ENCODE results near the gene ADRA2A.
A peak's percentile ranks its signal among the peaks of the same experiment; 100 is the strongest.

Gene ADRA2A

DNA sequence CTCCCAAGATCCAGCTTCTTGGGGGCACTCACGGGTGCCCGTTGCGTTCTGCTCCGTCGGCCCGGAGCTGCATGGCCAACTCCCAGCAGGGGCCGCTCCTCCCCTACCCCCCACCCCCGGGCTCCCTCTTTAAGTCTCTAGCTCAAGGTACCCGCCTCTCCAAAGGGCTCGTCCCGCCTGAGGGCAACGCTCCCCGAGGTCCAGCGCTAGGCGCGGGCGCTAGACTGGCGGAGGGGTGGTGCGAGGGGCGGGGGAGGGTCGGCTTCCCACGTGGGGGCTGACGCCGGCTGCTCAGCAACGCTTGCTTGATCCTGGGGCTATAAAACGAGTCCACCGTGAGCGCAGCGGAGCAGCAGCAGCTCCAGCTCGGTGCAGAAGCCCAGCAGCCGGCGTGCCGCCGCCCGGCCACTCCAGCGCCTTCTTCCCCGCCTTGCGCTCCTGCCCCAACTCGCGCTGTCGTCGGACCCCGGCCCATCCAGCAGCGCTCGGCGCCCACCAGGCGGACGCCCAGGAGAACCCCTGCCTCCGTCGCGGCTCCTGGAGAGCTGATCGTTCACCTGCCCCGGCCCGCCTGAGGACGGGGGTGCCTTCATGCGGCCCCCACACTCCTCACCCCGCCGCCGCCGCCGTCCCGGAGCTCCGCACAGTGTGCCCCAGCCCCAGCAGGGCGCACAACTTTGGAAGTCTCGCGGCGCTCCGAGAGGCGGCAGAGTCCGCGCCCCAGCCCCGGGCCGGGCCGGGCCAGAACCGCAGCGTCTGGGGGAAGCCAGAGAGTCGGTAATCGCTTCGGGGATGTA lies at the start of gene ADRA2A:
TSS of gene ADRA2A (plus strand) at position 348 of the 797 bp plus-strand sequence. CDS start 968 bp downstream, outside the sequence.
- peak; percentile 43 for DNase-seq (ENCODE audit: low read depth, low spot score)
- in situ Hi-C loops (cut with HindIII; ENCODE audit: low sequenced_read_pairs) = no loop called here
- TF ChIP-seq, protein P1, sequence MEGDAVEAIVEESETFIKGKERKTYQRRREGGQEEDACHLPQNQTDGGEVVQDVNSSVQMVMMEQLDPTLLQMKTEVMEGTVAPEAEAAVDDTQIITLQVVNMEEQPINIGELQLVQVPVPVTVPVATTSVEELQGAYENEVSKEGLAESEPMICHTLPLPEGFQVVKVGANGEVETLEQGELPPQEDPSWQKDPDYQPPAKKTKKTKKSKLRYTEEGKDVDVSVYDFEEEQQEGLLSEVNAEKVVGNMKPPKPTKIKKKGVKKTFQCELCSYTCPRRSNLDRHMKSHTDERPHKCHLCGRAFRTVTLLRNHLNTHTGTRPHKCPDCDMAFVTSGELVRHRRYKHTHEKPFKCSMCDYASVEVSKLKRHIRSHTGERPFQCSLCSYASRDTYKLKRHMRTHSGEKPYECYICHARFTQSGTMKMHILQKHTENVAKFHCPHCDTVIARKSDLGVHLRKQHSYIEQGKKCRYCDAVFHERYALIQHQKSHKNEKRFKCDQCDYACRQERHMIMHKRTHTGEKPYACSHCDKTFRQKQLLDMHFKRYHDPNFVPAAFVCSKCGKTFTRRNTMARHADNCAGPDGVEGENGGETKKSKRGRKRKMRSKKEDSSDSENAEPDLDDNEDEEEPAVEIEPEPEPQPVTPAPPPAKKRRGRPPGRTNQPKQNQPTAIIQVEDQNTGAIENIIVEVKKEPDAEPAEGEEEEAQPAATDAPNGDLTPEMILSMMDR (IDR thresholded peaks at IDR 0.05; ENCODE audit: low read depth, low read length) = no peak
- peak within 1 kb of the TSS; percentile 40 for H3K4me3 ChIP-seq (ENCODE audit: low read depth, low read length)

GRCh38 chr10:111030042-111030750 lies 46.6 kb upstream of the ADRA2A start:
- in situ Hi-C loops (cut with HindIII; ENCODE audit: low sequenced_read_pairs) = no loop called here
- TF ChIP-seq, protein P1 (IDR thresholded peaks at IDR 0.05; ENCODE audit: low read depth, low read length) = no peak
- no peak for DNase-seq (ENCODE audit: low read depth, low spot score)
- no peak overlapping the region for H3K4me3 ChIP-seq (ENCODE audit: low read depth, low read length)

- TF ChIP-seq, protein P1 (IDR thresholded peaks at IDR 0.05; ENCODE audit: low read depth, low read length) = no peak
- DNase-seq (ENCODE audit: low read depth, low spot score) = peak; percentile 20
- no peak overlapping the region for H3K4me3 ChIP-seq (ENCODE audit: low read depth, low read length)
- in situ Hi-C loops (cut with HindIII; ENCODE audit: low sequenced_read_pairs) = no loop called here
These were observed 42.1 kb upstream of the ADRA2A start for GRCh38 chr10:111034598-111035310.

DNA sequence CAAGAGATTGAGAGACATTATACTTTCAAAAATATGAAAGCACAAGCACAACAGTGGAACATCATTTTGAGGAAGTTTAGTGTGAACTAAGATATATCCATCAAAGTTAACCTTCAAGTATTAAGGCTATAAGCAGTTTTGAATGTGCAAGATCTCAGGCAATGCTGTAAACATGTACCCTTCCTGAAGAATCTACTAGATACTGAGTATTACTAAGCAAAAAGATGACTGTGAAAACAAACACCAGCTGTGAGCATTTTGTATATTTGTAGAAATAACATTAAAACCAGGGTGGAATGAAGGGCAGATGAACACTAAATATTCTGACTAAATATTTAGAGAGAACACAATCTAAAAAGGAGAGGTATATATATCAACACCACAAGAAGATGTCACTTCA lies 41.3 kb upstream of the ADRA2A start:
- peak; percentile 22 for DNase-seq (ENCODE audit: low read depth, low spot score)
- in situ Hi-C loops (cut with HindIII; ENCODE audit: low sequenced_read_pairs) = no loop called here
- H3K4me3 ChIP-seq (ENCODE audit: low read depth, low read length) = no peak overlapping the region
- TF ChIP-seq, protein P1 (IDR thresholded peaks at IDR 0.05; ENCODE audit: low read depth, low read length) = no peak

DNA sequence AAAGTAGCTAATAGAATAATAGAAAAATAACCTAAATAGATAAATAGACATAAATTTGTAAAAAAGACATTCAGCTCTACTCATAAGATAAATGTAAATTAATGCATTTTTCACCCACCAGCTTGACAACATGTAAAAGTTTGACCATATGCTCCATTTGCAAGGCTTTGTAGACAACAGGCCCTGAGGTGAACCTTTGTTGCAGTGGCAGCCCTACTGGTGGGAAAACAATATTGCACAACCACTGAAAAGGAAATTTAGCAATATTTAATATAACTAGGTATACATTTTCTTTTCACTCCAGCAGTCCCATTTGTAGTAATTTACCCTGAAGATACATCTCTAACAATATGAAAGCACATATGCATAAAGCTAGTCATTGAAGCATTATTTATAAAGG lies 39.0 kb upstream of the ADRA2A start:
- TF ChIP-seq, protein P1 (IDR thresholded peaks at IDR 0.05; ENCODE audit: low read depth, low read length) = peak; percentile 37
- in situ Hi-C loops (cut with HindIII; ENCODE audit: low sequenced_read_pairs) = no loop called here
- no peak for DNase-seq (ENCODE audit: low read depth, low spot score)
- no peak overlapping the region for H3K4me3 ChIP-seq (ENCODE audit: low read depth, low read length)

- no peak overlapping the region for H3K4me3 ChIP-seq (ENCODE audit: low read depth, low read length)
- TF ChIP-seq, protein P1 (IDR thresholded peaks at IDR 0.05; ENCODE audit: low read depth, low read length) = no peak
- in situ Hi-C loops (cut with HindIII; ENCODE audit: low sequenced_read_pairs) = no loop called here
- no peak for DNase-seq (ENCODE audit: low read depth, low spot score)
These were observed 37.3 kb upstream of the ADRA2A start for GRCh38 chr10:111039522-111039921.
